LNCAP (cell line): ENCODE measurements around the gene FBXL15.

ENCODE experiments used
- CTCF ChIP-seq: fragments of 450-650 bp; IDR thresholded peaks from 2 replicates; pipeline ENCODE4 v1.5.1; 2017; ENCODE audit warnings: mild to moderate bottlenecking

Gene FBXL15

GRCh38 chr10:102420714-102421506, at the start of gene FBXL15:
Gene FBXL15 (plus strand): TSS chr10:102420836. CDS start chr10:102421130, 294 bp downstream.
- TF ChIP-seq CTCF: no peak

GRCh38 chr10:102371295-102371694, 49.3 kb upstream of the FBXL15 start:
- TF ChIP-seq CTCF: no peak

GRCh38 chr10:102375250-102375649, 45.4 kb upstream of the FBXL15 start:
- no peak for TF ChIP-seq CTCF

GRCh38 chr10:102375867-102376266, 44.8 kb upstream of the FBXL15 start:
- TF ChIP-seq CTCF: no peak

- TF ChIP-seq CTCF: no peak
Observed at GRCh38 chr10:102376901-102377300, 43.7 kb upstream of the FBXL15 start.

- TF ChIP-seq CTCF: no peak
Observed at GRCh38 chr10:102379383-102379782, 41.3 kb upstream of the FBXL15 start.

- no peak for TF ChIP-seq CTCF
Observed at GRCh38 chr10:102381983-102382382, 38.7 kb upstream of the FBXL15 start.
